HUES64 (cell line): ENCODE results near the gene VCP.

Source experiments
- H3K27ac ChIP-seq: 2 replicates; pipeline ENCODE4 v1.7.0; 2013; ENCODE audit warnings: low read depth, low read length, inconsistent platforms
- H3K27me3 ChIP-seq: 2 replicates; pipeline ENCODE4 v1.6.1; 2013; ENCODE audit warnings: mild to moderate bottlenecking, low read length; ENCODE audit not compliant: insufficient read depth
- H3K36me3 ChIP-seq: 2 replicates; pipeline ENCODE4 v1.6.1; 2013; ENCODE audit warnings: mild to moderate bottlenecking, low read length; ENCODE audit not compliant: insufficient read depth
- H3K4me1 ChIP-seq: 2 replicates; pipeline ENCODE4 v1.6.1; 2013; ENCODE audit warnings: mild to moderate bottlenecking, low read length, moderate library complexity; ENCODE audit not compliant: insufficient read depth
- H3K4me3 ChIP-seq: 2 replicates; pipeline ENCODE4 v1.5.1; 2013; ENCODE audit warnings: mild to moderate bottlenecking, low read length, moderate library complexity
- H3K9ac ChIP-seq: 2 replicates; pipeline ENCODE4 v1.6.1; 2013; ENCODE audit warnings: mild to moderate bottlenecking, low read depth, low read length
- H3K9me3 ChIP-seq: 2 replicates; pipeline ENCODE4 v1.6.1; 2013; ENCODE audit warnings: low read depth, low read length; ENCODE audit not compliant: insufficient read depth
- WGBS: fragments of 150-250, 120-280 bp; methylation state at CpG from one replicate; pipeline ENCODE4 v1.1.7; 2013; ENCODE audit warnings: missing lambda C conversion rate; 5-methylcytosine and 5-hydroxymethylcytosine counted together

VCP gene

GRCh38 chr9:35054871-35055644, 17.4 kb downstream of the VCP start:
- Histone ChIP-seq H3K4me1 (no peaks in the 10 kb centered on the region), H3K9me3 (no peaks in the 10 kb centered on the region), H3K27me3 (no peaks in the 10 kb centered on the region), H3K4me3 (no peak overlapping the region), H3K9ac (no peak overlapping the region), H3K27ac (no peak overlapping the region), H3K36me3 (peaks cover 77% of the 10 kb centered on the region)
- 96% methylated on average over 14 of the region's 14 CpGs for WGBS

GRCh38 chr9:35054185-35054835, 18.1 kb downstream of the VCP start:
- H3K27me3 ChIP-seq, result no peaks in the 10 kb centered on the region
- H3K4me3 ChIP-seq, result no peak overlapping the region
- no peaks in the 10 kb centered on the region for H3K4me1 ChIP-seq
- H3K9me3 ChIP-seq, result no peaks in the 10 kb centered on the region
- no peak overlapping the region for H3K27ac ChIP-seq
- no peak overlapping the region for H3K9ac ChIP-seq
- peaks cover 72% of the 10 kb centered on the region for H3K36me3 ChIP-seq
- WGBS, result 57% methylated on average over 5 of the region's 5 CpGs

- Histone ChIP-seq H3K4me3 (no peak overlapping the region), H3K27me3 (no peaks in the 10 kb centered on the region), H3K27ac (no peak overlapping the region), H3K4me1 (no peaks in the 10 kb centered on the region), H3K36me3 (peaks cover 49% of the 10 kb centered on the region), H3K9me3 (no peaks in the 10 kb centered on the region), H3K9ac (no peak overlapping the region)
- 92% methylated on average over 6 of the region's 7 CpGs for WGBS
Observed at GRCh38 chr9:35051069-35051967, 21.1 kb downstream of the VCP start.

DNA sequence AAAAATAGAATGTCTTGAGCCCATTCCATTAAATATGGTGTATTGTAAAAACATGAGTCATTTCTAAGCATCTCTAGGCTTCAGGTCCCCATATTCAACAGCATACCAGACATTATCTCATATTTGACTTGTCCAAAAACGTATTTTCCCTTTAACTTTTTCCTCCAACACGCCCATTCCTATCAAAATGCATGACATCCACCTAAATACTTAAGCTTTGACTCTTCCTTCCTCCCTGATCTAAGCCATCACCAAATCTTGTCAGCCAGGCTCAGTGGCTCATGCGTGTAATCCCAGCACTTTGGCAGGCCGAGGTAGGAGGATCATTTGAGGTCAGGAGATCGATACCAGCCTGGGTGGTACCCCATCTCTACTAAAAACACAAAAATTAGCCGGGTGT, 23.9 kb downstream of the VCP start:
- H3K4me1 ChIP-seq, result 0 out of 2 replicates have a peak, but pooled peaks cover 6% of the 10 kb centered on the region
- H3K9me3 ChIP-seq, result no peaks in the 10 kb centered on the region
- peaks cover 28% of the 10 kb centered on the region for H3K36me3 ChIP-seq
- H3K27me3 ChIP-seq, result no peaks in the 10 kb centered on the region
- H3K4me3 ChIP-seq, result no peak overlapping the region
- no peak overlapping the region for H3K9ac ChIP-seq
- H3K27ac ChIP-seq, result no peak overlapping the region
- 97% methylated on average over 6 of the region's 6 CpGs for WGBS

DNA sequence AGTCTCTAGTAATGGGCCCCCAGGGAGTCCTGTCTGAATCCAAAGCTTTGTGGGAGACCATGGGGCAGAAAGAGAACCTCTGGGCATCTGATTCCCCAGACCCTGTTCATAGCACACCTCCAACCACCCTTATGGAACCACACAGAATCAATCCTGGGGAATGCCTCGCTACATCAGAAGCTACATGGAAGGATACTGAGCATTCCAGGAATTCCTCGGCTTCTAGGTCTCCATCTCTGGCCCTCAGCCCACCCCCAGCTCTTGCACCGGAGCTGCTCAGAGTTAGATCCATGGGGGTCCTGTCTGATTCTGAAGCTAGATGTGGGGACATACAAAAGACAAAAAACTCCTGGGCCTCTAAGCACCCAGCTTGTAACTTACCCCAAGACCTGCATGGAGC, 28.4 kb downstream of the VCP start:
- Histone ChIP-seq H3K27ac (no peak overlapping the region), H3K36me3 (peaks cover 11% of the 10 kb centered on the region; the same call in 1 of the 2 replicates), H3K27me3 (no peaks in the 10 kb centered on the region), H3K4me1 (0 out of 2 replicates have a peak, but pooled peaks cover 6% of the 10 kb centered on the region), H3K4me3 (no peak overlapping the region), H3K9me3 (no peaks in the 10 kb centered on the region), H3K9ac (no peak overlapping the region)
- 83% methylated on average over 3 of the region's 3 CpGs for WGBS

DNA sequence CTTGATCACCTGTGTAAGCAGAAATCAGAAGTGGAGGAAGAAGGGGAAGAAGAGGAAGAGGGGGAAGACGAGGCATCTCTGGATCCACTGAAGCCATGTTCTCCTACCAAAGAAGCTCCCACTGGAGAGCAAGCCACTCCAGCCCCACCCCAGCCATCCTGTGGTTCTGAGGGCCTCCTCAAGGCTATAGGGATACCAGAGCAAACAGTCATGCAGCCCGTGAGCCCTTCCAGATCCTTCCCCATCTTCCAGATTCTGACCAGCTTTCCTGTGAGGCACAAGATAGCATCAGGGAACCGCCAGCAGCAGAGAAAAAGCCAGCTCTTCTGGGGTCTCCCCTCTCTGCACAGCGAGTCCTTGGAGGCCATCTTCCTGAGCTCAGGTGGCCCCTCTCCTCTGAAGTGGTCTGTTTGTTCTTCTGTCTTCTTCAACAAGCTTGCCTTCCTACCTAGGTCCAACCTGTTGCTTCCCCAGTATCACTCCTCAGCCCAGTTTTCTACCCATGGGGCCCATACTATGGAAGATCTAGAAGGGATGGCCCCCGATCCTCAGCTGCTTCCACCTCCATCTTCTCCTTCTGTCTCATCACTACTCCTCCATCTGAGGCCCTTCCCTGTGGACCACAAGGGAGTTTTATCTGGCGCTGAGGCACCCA, 29.4 kb downstream of the VCP start:
- no peak overlapping the region for H3K27ac ChIP-seq
- H3K36me3 ChIP-seq, result peaks cover 7% of the 10 kb centered on the region; the same call in 1 of the 2 replicates
- H3K4me1 ChIP-seq, result 0 out of 2 replicates have a peak, but pooled peaks cover 6% of the 10 kb centered on the region
- no peaks in the 10 kb centered on the region for H3K9me3 ChIP-seq
- WGBS, result 90% methylated on average over 6 of the region's 6 CpGs
- no peak overlapping the region for H3K9ac ChIP-seq
- H3K4me3 ChIP-seq, result no peak overlapping the region
- H3K27me3 ChIP-seq, result no peaks in the 10 kb centered on the region

GRCh38 chr9:35042081-35042604, 30.3 kb downstream of the VCP start:
- Histone ChIP-seq H3K4me1 (0 out of 2 replicates have a peak, but pooled peaks cover 6% of the 10 kb centered on the region), H3K27ac (no peak overlapping the region), H3K9me3 (no peaks in the 10 kb centered on the region), H3K9ac (no peak overlapping the region), H3K27me3 (no peaks in the 10 kb centered on the region), H3K4me3 (no peak overlapping the region), H3K36me3 (peaks cover 6% of the 10 kb centered on the region; the same call in 1 of the 2 replicates)
- WGBS, result 93% methylated on average over 3 of the region's 3 CpGs

- Histone ChIP-seq H3K9ac (no peak overlapping the region), H3K36me3 (no peaks in the 10 kb centered on the region), H3K9me3 (no peaks in the 10 kb centered on the region; the same call in 1 of the 2 replicates), H3K27ac (no peak overlapping the region), H3K4me1 (no peaks in the 10 kb centered on the region), H3K4me3 (no peak overlapping the region), H3K27me3 (no peaks in the 10 kb centered on the region)
- 95% methylated on average over 48 of the region's 48 CpGs for WGBS
Observed at GRCh38 chr9:35035851-35036701, 36.3 kb downstream of the VCP start.

DNA sequence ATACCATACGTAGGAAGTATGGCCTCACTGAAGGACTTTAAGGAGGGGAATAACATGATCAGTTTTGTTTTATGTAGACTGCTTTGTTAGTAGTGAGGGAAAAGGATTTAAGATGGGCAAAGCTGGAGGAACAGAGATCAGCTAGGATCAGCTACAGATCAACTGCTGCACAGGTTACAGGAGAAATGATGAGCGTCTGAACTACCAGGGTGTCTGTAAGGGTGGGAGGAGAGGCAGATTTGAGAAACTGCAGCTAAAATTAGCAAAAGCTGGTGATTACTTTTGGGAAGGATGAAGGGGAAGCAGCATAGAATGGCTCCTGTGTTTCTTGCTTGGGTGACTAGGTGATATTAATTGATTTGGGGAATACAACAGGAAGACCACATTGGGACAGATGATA, 39.3 kb downstream of the VCP start:
- H3K27me3 ChIP-seq, result no peaks in the 10 kb centered on the region
- H3K4me3 ChIP-seq, result no peak overlapping the region
- H3K27ac ChIP-seq, result no peak overlapping the region
- H3K36me3 ChIP-seq, result no peaks in the 10 kb centered on the region
- H3K9ac ChIP-seq, result no peak overlapping the region
- 93% methylated on average over 2 of the region's 2 CpGs for WGBS
- H3K9me3 ChIP-seq, result peaks cover 14% of the 10 kb centered on the region
- H3K4me1 ChIP-seq, result peaks cover 1% of the 10 kb centered on the region; the same call in 1 of the 2 replicates

DNA sequence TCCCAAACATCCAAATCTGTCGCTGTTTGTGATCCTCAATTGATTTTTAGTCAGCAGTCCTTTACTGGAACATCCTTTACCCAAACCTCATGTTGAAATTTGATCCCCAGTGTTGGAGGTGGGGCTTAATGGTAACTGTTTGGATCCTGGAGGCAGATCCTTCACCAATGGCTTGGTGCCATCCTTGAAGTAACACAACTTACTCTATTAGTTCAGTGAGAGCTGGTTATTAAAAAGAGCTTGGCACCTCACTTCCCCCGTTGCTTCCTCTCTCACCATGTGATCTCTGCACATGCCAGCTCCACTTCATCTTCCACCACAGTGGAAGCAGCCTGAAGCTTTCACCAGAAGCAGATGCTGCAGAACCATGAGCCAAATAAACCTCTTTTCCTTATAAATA, 42.6 kb downstream of the VCP start:
- no peak overlapping the region for H3K27ac ChIP-seq
- no peaks in the 10 kb centered on the region for H3K27me3 ChIP-seq
- peaks cover 23% of the 10 kb centered on the region for H3K4me1 ChIP-seq
- H3K36me3 ChIP-seq, result no peaks in the 10 kb centered on the region
- 88% methylated on average over 2 of the region's 2 CpGs for WGBS
- H3K9ac ChIP-seq, result no peak overlapping the region
- H3K9me3 ChIP-seq, result peaks cover 14% of the 10 kb centered on the region
- H3K4me3 ChIP-seq, result no peak overlapping the region
